Measurements from ENCODE around the gene KLRC3.
"Not testable (repeated sequence)": the region's sequence is repeated elsewhere in the genome, so short reads cannot be mapped to it uniquely, and the experiment has no call there.

The KLRC3 gene

DNA sequence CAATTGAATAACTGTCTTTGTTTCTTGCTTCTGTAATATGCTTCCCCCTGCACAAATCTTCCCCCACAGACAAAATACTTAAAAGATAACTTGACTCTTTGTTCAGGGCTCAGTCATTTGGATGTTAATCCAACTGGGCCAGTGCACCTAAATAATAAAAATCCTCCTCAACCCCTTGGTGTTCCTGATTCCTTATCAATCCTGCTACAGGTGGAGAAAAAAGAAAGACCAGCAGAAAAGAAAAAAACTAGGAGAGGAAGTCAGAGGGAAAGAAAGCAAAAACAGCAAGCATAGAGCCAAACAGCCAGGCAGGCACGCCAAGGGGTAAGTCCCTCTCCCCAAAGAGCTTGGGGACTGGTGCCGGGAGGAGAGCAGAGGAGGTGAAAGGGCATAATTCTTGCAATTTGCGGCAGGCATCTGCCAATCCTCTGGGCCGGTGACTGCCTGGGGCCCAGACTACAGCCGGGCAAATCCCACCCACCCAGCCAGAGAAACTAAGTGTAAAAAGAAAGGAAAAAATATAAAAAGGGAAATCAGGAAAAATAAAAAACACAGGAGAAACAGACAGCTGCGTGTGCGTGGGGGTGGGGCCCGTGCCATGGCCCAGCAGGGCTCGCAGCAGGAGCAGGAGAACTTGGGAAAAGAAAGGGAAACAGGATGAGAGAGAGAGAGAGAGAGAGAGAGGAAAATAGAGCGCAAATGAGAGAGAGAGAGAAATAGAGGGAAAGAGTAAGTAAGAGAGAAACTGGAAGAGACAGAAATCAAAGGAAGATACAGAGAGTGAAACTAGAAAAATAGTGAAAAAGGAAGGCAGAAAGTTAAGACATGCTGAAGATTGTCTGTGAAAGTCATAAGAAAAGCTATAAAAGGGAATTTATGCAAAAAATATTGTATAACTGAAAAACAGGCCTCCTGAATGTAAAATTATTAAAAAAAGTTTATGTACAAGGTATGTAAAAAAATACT is 51.9 kb downstream of the KLRC3 start:
- H3K79me2 ChIP-seq (ENCODE audit: control insufficient read depth, low read length): no peaks in the 10 kb centered on the region

DNA sequence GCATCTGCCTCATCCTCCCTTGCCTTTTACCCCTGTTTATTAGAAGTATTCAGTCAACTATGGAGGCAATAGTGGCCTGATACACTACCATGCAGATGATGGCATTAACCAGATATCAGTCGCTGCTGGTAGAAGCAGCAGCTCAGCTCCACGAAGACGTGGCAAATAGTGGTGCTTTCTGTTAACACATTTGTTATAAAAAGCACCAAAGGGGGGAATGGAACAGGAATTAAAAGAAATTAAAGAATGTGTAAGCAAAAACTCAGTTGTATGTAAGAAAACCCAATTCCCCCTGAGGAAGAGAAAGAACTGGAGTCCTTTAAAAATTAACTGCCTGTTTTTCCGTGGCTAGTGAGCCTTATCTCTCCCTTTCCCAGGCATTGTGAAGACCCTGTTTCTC is 52.7 kb downstream of the KLRC3 start:
- peaks cover 22% of the 10 kb centered on the region for H3K4me1 ChIP-seq (ENCODE audit: control insufficient read depth, low read length)
- not testable (repeated sequence) for H3K9me2 ChIP-seq (replicated peaks; ENCODE audit: control insufficient read depth, low read length); H3K27me3 ChIP-seq (ENCODE audit: control insufficient read depth, low read length); H3F3A ChIP-seq (ENCODE audit: control insufficient read depth, insufficient read depth); H3K27ac ChIP-seq (ENCODE audit: low read depth, low read length); H3K9me3 ChIP-seq (ENCODE audit: control insufficient read depth, insufficient read depth, low read length); H3K4me3 ChIP-seq (ENCODE audit: low read length); H3K79me2 ChIP-seq (ENCODE audit: control insufficient read depth, low read length); H3K36me3 ChIP-seq (ENCODE audit: control insufficient read depth, low read length); H4K20me1 ChIP-seq (ENCODE audit: control insufficient read depth, insufficient read depth, low read depth, low read length); H3K4me2 ChIP-seq (ENCODE audit: low read length)

More for the DNA sequence above, 51.9 kb downstream of the KLRC3 start:
- H3K4me3 ChIP-seq (ENCODE audit: low read length): no peak overlapping the region
- H3K4me2 ChIP-seq (ENCODE audit: low read length): no peak overlapping the region
- H3K9me2 ChIP-seq (replicated peaks; ENCODE audit: control insufficient read depth, low read length): no peaks in the 10 kb centered on the region
- H3K4me1 ChIP-seq (ENCODE audit: control insufficient read depth, low read length): peaks cover 22% of the 10 kb centered on the region
- H3K27ac ChIP-seq (ENCODE audit: low read depth, low read length): no peak overlapping the region
- TF ChIP-seq EZH2phosphoT487 (IDR thresholded peaks at IDR 0.05; ENCODE audit: borderline replicate concordance, low read length): no peak
- TF ChIP-seq, protein P1, sequence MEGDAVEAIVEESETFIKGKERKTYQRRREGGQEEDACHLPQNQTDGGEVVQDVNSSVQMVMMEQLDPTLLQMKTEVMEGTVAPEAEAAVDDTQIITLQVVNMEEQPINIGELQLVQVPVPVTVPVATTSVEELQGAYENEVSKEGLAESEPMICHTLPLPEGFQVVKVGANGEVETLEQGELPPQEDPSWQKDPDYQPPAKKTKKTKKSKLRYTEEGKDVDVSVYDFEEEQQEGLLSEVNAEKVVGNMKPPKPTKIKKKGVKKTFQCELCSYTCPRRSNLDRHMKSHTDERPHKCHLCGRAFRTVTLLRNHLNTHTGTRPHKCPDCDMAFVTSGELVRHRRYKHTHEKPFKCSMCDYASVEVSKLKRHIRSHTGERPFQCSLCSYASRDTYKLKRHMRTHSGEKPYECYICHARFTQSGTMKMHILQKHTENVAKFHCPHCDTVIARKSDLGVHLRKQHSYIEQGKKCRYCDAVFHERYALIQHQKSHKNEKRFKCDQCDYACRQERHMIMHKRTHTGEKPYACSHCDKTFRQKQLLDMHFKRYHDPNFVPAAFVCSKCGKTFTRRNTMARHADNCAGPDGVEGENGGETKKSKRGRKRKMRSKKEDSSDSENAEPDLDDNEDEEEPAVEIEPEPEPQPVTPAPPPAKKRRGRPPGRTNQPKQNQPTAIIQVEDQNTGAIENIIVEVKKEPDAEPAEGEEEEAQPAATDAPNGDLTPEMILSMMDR (IDR thresholded peaks at IDR 0.05; ENCODE audit: low read depth, low read length, poor library complexity, severe bottlenecking): no peak
- H3K27me3 ChIP-seq (ENCODE audit: control insufficient read depth, low read length): no peaks in the 10 kb centered on the region
- H3K9me3 ChIP-seq (ENCODE audit: control insufficient read depth, insufficient read depth, low read length): peaks cover 10% of the 10 kb centered on the region; the same call in 1 of the 2 replicates
- H3F3A ChIP-seq (ENCODE audit: control insufficient read depth, insufficient read depth): no peaks in the 10 kb centered on the region
- H4K20me1 ChIP-seq (ENCODE audit: control insufficient read depth, insufficient read depth, low read depth, low read length): no peaks in the 10 kb centered on the region
- no peaks in the 10 kb centered on the region for H3K36me3 ChIP-seq (ENCODE audit: control insufficient read depth, low read length)

DNA sequence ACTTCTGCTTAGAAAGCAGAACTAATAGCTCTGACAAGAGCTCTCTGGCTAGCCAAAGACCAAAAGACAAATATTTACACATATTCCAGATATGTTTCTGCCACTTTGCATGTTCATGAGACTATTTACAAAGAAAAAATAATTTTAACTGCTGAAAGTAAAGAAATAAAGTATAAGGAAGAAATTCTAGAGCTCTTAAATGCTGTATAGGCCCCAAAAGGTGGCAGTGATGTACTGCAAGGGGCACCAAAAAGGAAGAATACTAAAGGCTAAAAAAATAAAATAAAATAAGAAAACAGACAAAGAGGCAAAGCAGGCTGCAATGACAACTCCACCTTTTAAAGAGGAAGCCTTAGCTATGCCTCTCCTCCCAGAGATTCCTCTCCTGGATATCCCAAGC is 53.5 kb downstream of the KLRC3 start:
- Histone ChIP-seq H3K9me2 (replicated peaks; ENCODE audit: control insufficient read depth, low read length) (no peaks in the 10 kb centered on the region), H4K20me1 (ENCODE audit: control insufficient read depth, insufficient read depth, low read depth, low read length) (no peaks in the 10 kb centered on the region), H3K4me2 (ENCODE audit: low read length) (no peak overlapping the region), H3K4me3 (ENCODE audit: low read length) (no peak overlapping the region), H3F3A (ENCODE audit: control insufficient read depth, insufficient read depth) (no peaks in the 10 kb centered on the region), H3K79me2 (ENCODE audit: control insufficient read depth, low read length) (no peaks in the 10 kb centered on the region), H3K27me3 (ENCODE audit: control insufficient read depth, low read length) (no peaks in the 10 kb centered on the region), H3K27ac (ENCODE audit: low read depth, low read length) (no peak overlapping the region), H3K36me3 (ENCODE audit: control insufficient read depth, low read length) (no peaks in the 10 kb centered on the region), H3K9me3 (ENCODE audit: control insufficient read depth, insufficient read depth, low read length) (peaks cover 10% of the 10 kb centered on the region; the same call in 1 of the 2 replicates), H3K4me1 (ENCODE audit: control insufficient read depth, low read length) (peaks cover 18% of the 10 kb centered on the region)
- no peak for TF ChIP-seq EZH2phosphoT487 (IDR thresholded peaks at IDR 0.05; ENCODE audit: borderline replicate concordance, low read length)
- TF ChIP-seq, protein P1 (IDR thresholded peaks at IDR 0.05; ENCODE audit: low read depth, low read length, poor library complexity, severe bottlenecking): no peak
